H54 (cell line): ENCODE data around the gene CHKA.

Experiments used
- DNase-seq: peaks from one replicate; pipeline ENCODE4 v3.0.0; 2011; ENCODE audit warnings: low spot score, mixed read lengths; ENCODE audit not compliant: insufficient read length
- FAIRE-seq: peaks from 3 replicates; lab custom pipeline; 2011; peaks lifted over from hg19 to GRCh38; lab: Jason Lieb, UNC
- POLR2A ChIP-seq: IDR thresholded peaks from 2 replicates; pipeline ENCODE4 v1.6.1; 2011; ENCODE audit warnings: low read depth, mild to moderate bottlenecking, low read length

Gene CHKA

DNA sequence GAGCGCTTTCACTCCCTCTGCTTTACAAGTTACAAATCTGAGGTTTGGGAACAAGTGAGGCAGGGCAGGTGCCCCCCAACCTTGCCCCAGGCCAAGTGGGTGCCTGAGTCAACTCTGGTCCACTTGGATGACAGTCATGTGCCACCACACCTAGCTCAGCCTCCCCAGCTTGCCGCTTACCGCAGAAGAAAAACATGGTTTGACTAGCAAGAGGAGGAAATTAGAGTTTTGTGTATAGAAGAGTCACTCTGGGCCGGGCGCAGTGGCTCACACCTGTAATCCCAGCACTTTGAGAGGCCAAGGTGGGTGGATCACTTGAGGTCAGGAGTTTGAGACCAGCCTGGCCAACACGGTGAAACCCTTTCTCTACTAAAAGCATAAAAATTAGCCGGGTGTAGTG, 27.7 kb upstream of the CHKA start:
- no peak for DNase-seq
- FAIRE-seq, result no peak
- TF ChIP-seq POLR2A, result no peak

DNA sequence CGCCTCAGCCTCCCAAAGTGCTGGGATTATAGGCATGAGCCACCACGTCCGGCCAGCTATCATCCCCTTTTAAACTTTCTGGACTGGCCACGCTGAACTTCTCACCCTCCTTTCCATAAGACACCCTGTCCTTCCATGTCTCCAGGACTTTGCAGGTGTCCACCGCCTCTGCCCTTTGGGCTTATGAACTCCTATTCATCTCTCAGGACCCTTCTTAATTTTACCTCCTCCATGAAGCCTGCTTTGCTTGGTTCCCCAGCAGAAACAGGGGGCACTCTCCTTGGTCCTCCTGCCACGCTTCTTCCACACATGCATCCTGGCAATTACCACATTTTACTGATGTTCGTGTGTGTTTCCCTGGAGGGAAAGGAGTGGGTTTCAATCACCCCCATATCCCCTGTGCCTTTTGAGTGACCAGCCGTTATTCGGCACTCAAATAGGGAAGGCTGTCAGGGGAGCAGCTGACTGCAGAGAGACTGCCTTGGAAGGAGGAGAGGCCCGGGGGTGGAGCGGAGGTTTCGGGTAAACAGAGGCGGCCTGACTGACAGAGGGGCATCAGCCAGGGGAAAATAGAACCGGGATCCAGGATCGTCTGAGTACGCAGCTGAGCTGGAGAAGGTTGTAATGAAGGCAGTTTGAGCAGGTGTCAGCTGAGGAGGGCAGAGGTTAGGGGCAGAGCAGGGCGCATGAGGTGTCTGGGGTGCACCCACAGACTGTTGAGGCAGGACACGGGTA, 27.1 kb upstream of the CHKA start:
- TF ChIP-seq POLR2A, result no peak
- no peak for DNase-seq
- FAIRE-seq, result no peak

- DNase-seq (peak; percentile 78), FAIRE-seq (no peak)
- no peak for TF ChIP-seq POLR2A
Observed at GRCh38 chr11:68146704-68147474, 25.7 kb upstream of the CHKA start.

DNA sequence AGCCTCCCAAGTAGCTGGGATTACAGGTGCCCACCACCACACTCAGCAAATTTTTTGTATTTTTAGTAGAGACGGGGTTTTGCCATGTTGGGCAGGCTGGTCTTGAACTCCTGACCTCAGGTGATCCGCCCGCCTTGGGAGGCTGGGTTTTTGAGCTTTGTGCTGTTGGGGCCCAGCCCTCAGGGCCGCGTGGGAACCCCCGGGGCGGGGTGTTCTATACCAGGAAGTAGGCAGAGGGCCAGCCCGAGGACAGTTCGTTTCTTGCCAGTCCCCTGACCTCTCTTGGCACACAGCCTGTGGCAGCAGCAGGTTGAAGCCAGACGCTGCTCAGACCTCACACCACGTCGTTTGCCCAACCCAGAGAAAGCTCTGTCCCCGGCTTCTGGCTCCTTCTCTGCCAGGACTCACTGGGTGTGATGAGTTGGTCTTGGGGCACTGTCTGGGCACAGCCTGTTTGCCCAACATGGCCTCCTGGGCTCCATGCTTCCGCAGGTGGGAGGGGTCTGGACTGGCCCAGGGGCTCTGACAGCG, 24.9 kb upstream of the CHKA start:
- no peak for DNase-seq
- no peak for TF ChIP-seq POLR2A
- no peak for FAIRE-seq

GRCh38 chr11:68145120-68145866, 24.1 kb upstream of the CHKA start:
- DNase-seq, result peak; percentile 47
- FAIRE-seq, result no peak
- no peak for TF ChIP-seq POLR2A

DNA sequence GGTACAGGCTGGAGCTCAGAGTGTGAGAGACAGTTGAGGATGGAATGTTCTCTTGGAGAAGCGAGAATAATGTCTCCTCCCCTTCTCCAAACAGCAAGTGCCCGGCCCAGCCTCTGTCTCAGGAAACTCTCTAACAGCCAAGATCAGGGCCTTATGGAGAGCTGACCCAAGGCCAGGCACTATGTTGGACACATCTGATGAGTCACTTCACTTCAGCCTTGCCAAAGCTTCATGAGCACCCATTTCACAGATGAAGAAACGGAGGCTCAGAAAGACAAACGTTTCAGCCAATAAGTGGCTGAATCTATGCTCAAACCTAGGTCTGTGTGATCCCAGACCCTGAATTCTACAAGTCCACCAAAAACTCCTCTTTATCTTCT, 22.1 kb upstream of the CHKA start:
- DNase-seq (no peak), FAIRE-seq (no peak)
- TF ChIP-seq POLR2A, result no peak

GRCh38 chr11:68142441-68143309, 21.5 kb upstream of the CHKA start:
- no peak for FAIRE-seq
- no peak for DNase-seq
- no peak for TF ChIP-seq POLR2A

DNA sequence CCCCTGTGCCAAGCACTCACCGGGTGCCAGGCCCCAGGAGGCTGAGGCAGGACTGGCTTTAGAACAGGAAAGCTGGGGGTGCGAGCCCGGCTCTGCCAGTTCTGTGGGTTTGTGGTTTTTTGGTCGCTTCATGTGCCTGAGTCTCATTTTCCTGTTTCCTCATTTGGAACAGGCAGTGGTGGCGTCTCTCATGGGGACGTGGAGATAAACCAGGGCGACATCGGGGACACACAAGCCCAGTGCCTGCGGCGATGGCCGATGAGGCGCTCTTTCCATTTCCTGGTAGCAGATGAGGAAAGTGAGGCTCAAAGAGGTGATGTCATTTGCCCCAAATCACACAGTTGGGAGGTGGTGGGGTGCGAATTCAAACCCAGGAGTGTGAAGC, 20.8 kb upstream of the CHKA start:
- no peak for TF ChIP-seq POLR2A
- FAIRE-seq (no peak), DNase-seq (no peak)

- no peak for FAIRE-seq
- no peak for TF ChIP-seq POLR2A
- DNase-seq, result no peak
Observed at GRCh38 chr11:68141246-68142027, 20.2 kb upstream of the CHKA start.

DNA sequence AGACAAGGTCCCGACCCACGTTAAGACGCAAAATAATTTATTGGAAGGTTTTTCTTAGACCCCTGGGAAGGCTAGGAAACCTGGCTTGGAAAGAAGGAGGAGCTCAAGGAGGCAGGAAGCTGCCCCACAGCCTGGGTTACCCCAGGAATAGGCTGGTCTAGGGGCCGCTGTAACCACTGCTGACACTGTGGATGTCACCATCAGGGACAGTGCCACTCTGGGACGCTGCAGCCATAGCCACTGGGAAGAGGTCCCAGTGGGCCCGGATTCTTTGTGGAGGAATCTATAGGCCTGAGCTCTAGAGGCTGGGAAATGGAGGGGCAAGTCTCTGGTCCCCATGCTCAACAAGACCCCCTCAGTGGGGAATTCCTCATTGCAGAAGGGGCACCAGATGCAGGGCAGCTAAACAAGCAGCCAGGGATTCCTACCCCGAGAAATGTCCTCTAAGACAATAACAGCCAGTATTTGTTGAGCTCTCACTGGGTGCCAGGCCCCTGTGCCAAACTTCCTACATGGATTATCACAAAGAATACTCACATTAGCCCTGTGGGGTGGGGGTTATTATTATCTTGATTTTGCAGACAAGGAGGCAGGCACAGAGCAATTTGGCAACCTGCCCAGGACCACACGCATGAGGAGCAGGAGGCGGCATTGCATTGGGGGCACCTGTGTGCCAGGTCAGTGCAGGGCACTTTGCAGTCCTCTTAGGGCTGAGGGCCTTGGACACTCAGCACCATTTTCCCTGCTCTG, 19.5 kb upstream of the CHKA start:
- FAIRE-seq (no peak), DNase-seq (no peak)
- no peak for TF ChIP-seq POLR2A

GRCh38 chr11:68138237-68138636, 17.0 kb upstream of the CHKA start:
- DNase-seq (no peak), FAIRE-seq (no peak)
- TF ChIP-seq POLR2A, result no peak

DNA sequence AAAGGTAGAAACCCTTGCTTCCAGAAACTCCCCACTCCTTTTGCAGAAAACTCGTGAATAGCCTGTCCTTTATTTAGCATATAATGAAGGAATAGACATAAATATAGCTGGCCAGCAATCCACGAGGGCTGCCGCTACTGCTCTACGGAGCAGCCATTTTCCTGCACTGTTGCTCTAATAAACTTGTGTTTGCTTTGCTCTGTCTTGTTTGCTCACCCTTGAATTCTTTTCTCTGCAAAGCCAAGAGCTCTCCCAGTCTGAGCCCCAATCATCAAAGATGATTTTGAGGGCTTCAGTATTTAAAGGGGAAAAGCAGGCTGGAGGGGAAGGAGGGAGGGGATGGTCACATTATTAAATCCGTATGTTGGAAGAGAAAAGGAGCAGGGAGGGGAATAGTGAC, 16.6 kb upstream of the CHKA start:
- FAIRE-seq, result no peak
- DNase-seq, result no peak
- no peak for TF ChIP-seq POLR2A

DNA sequence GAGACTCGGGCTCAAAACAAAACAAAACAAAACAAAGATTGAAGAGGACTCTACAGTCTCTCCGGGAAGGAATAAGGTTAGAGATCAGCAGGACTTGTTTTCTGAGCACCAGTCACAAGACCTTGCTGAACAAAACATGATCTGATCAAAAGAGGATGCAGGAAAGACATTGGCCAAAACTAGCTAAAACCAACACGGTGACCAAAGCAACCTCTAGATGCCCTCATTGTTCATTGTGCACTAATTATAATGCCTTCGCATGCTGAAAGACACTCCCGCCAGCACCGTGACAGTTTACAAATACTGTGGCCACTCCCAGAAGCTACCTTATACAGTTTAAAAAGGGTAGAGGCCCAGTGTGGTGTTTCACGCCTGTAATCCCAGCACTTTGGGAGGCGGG, 15.7 kb upstream of the CHKA start:
- DNase-seq, result no peak
- TF ChIP-seq POLR2A, result no peak
- FAIRE-seq, result no peak
